Caco-2 (cell line): ENCODE measurements around the gene ITPR1. TPM values are rescaled to one million over a fixed set of nuclear protein-coding genes. Genes with fewer than 3 reads are reported as not detected.

Experiments used
- BruUV-seq: library from RNA; stranded (reverse); fragments of 400-500 nt; replicated peaks from 2 replicates; lab custom pipeline; 2021; lab: Mats Ljungman, UMichigan
- CTCF ChIA-PET: fragments of 300-600 bp; sonication (Branson Sonifier 250); formaldehyde crosslinking; loops from one replicate; lab custom pipeline; 2022; ENCODE audit warnings: antibody characterized with exemption; lab: Charles Lee
- POLR2A ChIA-PET: fragments of 300-600 bp; sonication (Branson Sonifier 250); formaldehyde crosslinking; loops from one replicate; lab custom pipeline; 2022; ENCODE audit warnings: antibody characterized with exemption; lab: Charles Lee
- DNase-seq, 2 experiments: peaks; one replicate each; pipeline versions ENCODE4 v3.0.0 to v3.0.0-alpha.2; 2020 to 2022
- H3K27me3 ChIP-seq: replicated peaks from 2 replicates; pipeline ENCODE4 v1.6.0; 2011; ENCODE audit warnings: low read length; ENCODE audit not compliant: control insufficient read depth, insufficient read depth
- H3K36me3 ChIP-seq: 2 replicates; pipeline ENCODE4 v1.5.1; 2011; ENCODE audit warnings: low read length; ENCODE audit not compliant: control insufficient read depth, insufficient read depth
- H3K4me1 ChIP-seq: fragments of 250-450 bp; sonication (Bioruptor Pico); 2 replicates; pipeline ENCODE4 v1.5.1; 2020; ENCODE audit warnings: mild to moderate bottlenecking
- H3K4me3 ChIP-seq: 2 replicates; pipeline ENCODE4 v1.5.1; 2011; ENCODE audit warnings: low read depth, mild to moderate bottlenecking, control low read depth, low read length
- H3K9me3 ChIP-seq: fragments of 250-450 bp; sonication (Bioruptor Pico); 2 replicates; pipeline ENCODE4 v1.5.1; 2020; ENCODE audit warnings: mild to moderate bottlenecking, moderate library complexity
- H3K27ac Mint-ChIP-seq: one replicate; pipeline ENCODE4 v1.8.0; 2022; ENCODE audit warnings: mixed read lengths; ENCODE audit not compliant: unreplicated experiment
- H3K27me3 Mint-ChIP-seq: one replicate; pipeline ENCODE4 v1.8.0; 2022; ENCODE audit warnings: mixed read lengths; ENCODE audit not compliant: insufficient read depth, unreplicated experiment
- H3K36me3 Mint-ChIP-seq: one replicate; pipeline ENCODE4 v1.8.0; 2022; ENCODE audit warnings: mild to moderate bottlenecking, mixed read lengths; ENCODE audit not compliant: insufficient read depth, unreplicated experiment
- H3K4me1 Mint-ChIP-seq: one replicate; pipeline ENCODE4 v1.8.0; 2022; ENCODE audit warnings: low read depth, mixed read lengths; ENCODE audit not compliant: unreplicated experiment
- H3K4me3 Mint-ChIP-seq: one replicate; pipeline ENCODE4 v1.8.0; 2022; ENCODE audit warnings: mild to moderate bottlenecking, moderate library complexity, mixed read lengths; ENCODE audit not compliant: unreplicated experiment
- H3K9me3 Mint-ChIP-seq: one replicate; pipeline ENCODE4 v1.8.0; 2022; ENCODE audit warnings: mixed read lengths; ENCODE audit not compliant: unreplicated experiment
- CTCF ChIP-seq, 2 experiments: fragments of 200-600 bp in 1 of 2; IDR thresholded peaks; 1 replicate in 1 of 2; 2 replicates in 1 of 2; pipeline versions ENCODE4 v1.5.1 to v1.8.0; 2011 to 2022; ENCODE audit warnings: antibody characterized with exemption in 1 of 2, control low read depth in 1 of 2, inconsistent platforms in 1 of 2, low read depth in 1 of 2, low read length in 1 of 2, mild to moderate bottlenecking in 1 of 2, moderate library complexity in 1 of 2; ENCODE audit not compliant: insufficient read depth in 1 of 2, severe bottlenecking in 1 of 2, unreplicated experiment in 1 of 2
- intact Hi-C: fragments of 100-400 bp; cut with micrococcal nuclease; formaldehyde crosslinking; loops from one replicate; pipeline ENCODE4 v1.10.0; 2022; ENCODE audit not compliant: unreplicated experiment
- total RNA-seq: library from RNA; stranded (reverse); gene quantifications from 2 replicates; pipeline ENCODE4 v1.2.3, GENCODE V29; 2022

The ITPR1 gene
- total RNA-seq, 1 experiment from 2014 or later: 10.4 TPM

DNA sequence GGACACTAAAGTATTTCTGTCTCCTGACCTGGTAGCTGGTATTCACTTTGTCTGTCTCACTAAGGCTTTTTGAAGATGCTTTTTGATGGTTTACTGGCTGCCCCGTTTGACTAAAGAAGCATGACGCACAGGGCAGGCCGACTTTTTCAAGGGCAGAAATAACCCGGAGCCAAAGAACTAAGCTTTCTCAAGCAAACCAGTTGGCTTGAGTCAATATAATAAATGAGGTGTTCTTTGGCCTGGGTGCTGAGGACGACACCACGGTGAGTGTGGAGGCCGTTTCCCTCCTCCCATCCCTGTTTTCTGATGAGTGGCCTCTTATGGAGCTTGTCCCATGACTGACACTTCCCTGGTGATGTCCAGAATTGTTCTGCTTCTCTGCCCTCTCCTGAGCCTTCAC is 220.9 kb downstream of the ITPR1 start:
- Mint-ChIP-seq H3K4me3 (no peak overlapping the region), H3K4me1 (peaks cover 5% of the 10 kb centered on the region), H3K9me3 (no peaks in the 10 kb centered on the region), H3K27ac (no peak overlapping the region), H3K27me3 (no peaks in the 10 kb centered on the region), H3K36me3 (no peaks in the 10 kb centered on the region)
- Histone ChIP-seq H3K9me3 (no peaks in the 10 kb centered on the region), H3K4me3 (no peak overlapping the region), H3K4me1 (no peaks in the 10 kb centered on the region; the same call in 1 of the 2 replicates), H3K27me3 (no peaks in the 10 kb centered on the region), H3K36me3 (no peaks in the 10 kb centered on the region)
- no TSS peak for BruUV-seq
- intact Hi-C loops: loop anchor here (5.0 to 10.0 kb wide), 3 partner anchors 113 to 411 kb away; partner anchors contain the start of gene ARL8B
- CTCF ChIA-PET: no interaction called here
- TF ChIP-seq CTCF (IDR thresholded peaks at IDR 0.05; ENCODE audit: insufficient read depth in 1 of 2, low read depth in 1 of 2, low read length in 1 of 2, severe bottlenecking in 1 of 2, unreplicated experiment in 1 of 2): no peak
- POLR2A ChIA-PET: no interaction called here
- DNase-seq: no peak

GRCh38 chr3:4716266-4716665 is 223.1 kb downstream of the ITPR1 start:
- no peaks in the 10 kb centered on the region for H3K9me3 Mint-ChIP-seq
- no peaks in the 10 kb centered on the region for H3K36me3 ChIP-seq
- CTCF ChIA-PET: interaction anchor here (0.5 kb wide), 1 partner anchor 259 kb away, joined by 8 read pairs; no protein-coding TSS in a partner anchor
- H3K4me1 Mint-ChIP-seq: peaks cover 3% of the 10 kb centered on the region
- no peak for TF ChIP-seq CTCF (IDR thresholded peaks at IDR 0.05; ENCODE audit: insufficient read depth in 1 of 2, low read depth in 1 of 2, low read length in 1 of 2, severe bottlenecking in 1 of 2, unreplicated experiment in 1 of 2)
- no TSS peak for BruUV-seq
- POLR2A ChIA-PET: no interaction called here
- no peaks in the 10 kb centered on the region for H3K36me3 Mint-ChIP-seq
- H3K9me3 ChIP-seq: no peaks in the 10 kb centered on the region
- no peak overlapping the region for H3K27ac Mint-ChIP-seq
- DNase-seq: no peak
- intact Hi-C loops: loop anchor here (10.0 kb wide), 1 partner anchor 409 kb away; the partner anchor contains the start of gene ARL8B
- no peaks in the 10 kb centered on the region; the same call in 1 of the 2 replicates for H3K4me1 ChIP-seq
- no peak overlapping the region for H3K4me3 ChIP-seq
- H3K27me3 Mint-ChIP-seq: no peaks in the 10 kb centered on the region
- H3K27me3 ChIP-seq: no peaks in the 10 kb centered on the region
- H3K4me3 Mint-ChIP-seq: no peak overlapping the region

- TF ChIP-seq CTCF (IDR thresholded peaks at IDR 0.05; ENCODE audit: insufficient read depth in 1 of 2, low read depth in 1 of 2, low read length in 1 of 2, severe bottlenecking in 1 of 2, unreplicated experiment in 1 of 2): no peak
- no peaks in the 10 kb centered on the region for H3K27me3 Mint-ChIP-seq
Observed at GRCh38 chr3:4716706-4717362, 223.7 kb downstream of the ITPR1 start.

More at GRCh38 chr3:4716706-4717362, 223.7 kb downstream of the ITPR1 start:
- Histone ChIP-seq H3K4me3 (no peak overlapping the region), H3K27me3 (no peaks in the 10 kb centered on the region), H3K4me1 (no peaks in the 10 kb centered on the region; the same call in 1 of the 2 replicates), H3K36me3 (no peaks in the 10 kb centered on the region), H3K9me3 (no peaks in the 10 kb centered on the region)
- POLR2A ChIA-PET: no interaction called here
- Mint-ChIP-seq H3K36me3 (no peaks in the 10 kb centered on the region), H3K4me3 (no peak overlapping the region), H3K27ac (no peak overlapping the region), H3K4me1 (peaks cover 2% of the 10 kb centered on the region), H3K9me3 (no peaks in the 10 kb centered on the region)
- CTCF ChIA-PET: interaction anchor here (0.5 kb wide), 1 partner anchor 259 kb away, joined by 8 read pairs; no protein-coding TSS in a partner anchor
- intact Hi-C loops: loop anchor here (10.0 kb wide), 1 partner anchor 408 kb away; the partner anchor contains the start of gene ARL8B
- no TSS peak for BruUV-seq
- no peak for DNase-seq
